NCI-H2227 (cell line): ENCODE results near the gene AGBL1.
"Not testable (repeated sequence)": the region's sequence is repeated elsewhere in the genome, so short reads cannot be mapped to it uniquely, and the experiment has no call there.

ENCODE experiments used
- DNase-seq: peaks from one replicate; lab custom pipeline; 2025; ENCODE audit not compliant: unreplicated experiment; lab: John Stamatoyannopoulos, UW

Gene AGBL1

GRCh38 chr15:86850939-86851338, 771.3 kb downstream of the AGBL1 start:
- no peak for DNase-seq

- no peak for DNase-seq
These were observed 773.1 kb downstream of the AGBL1 start for GRCh38 chr15:86852741-86853140.

GRCh38 chr15:86854176-86854575, 774.5 kb downstream of the AGBL1 start:
- DNase-seq: no peak

- DNase-seq: no peak
These were observed 775.9 kb downstream of the AGBL1 start for GRCh38 chr15:86855307-86856291.

GRCh38 chr15:86857701-86858100, 778.0 kb downstream of the AGBL1 start:
- no peak for DNase-seq

- DNase-seq: no peak
These were observed 783.7 kb downstream of the AGBL1 start for GRCh38 chr15:86863226-86863915.

GRCh38 chr15:86865920-86866319, 786.2 kb downstream of the AGBL1 start:
- no peak for DNase-seq

GRCh38 chr15:86870846-86871245, 791.2 kb downstream of the AGBL1 start:
- DNase-seq: no peak

GRCh38 chr15:86871964-86872363, 792.3 kb downstream of the AGBL1 start:
- no peak for DNase-seq

GRCh38 chr15:86872782-86873181, 793.1 kb downstream of the AGBL1 start:
- DNase-seq: no peak

- DNase-seq: no peak
These were observed 795.4 kb downstream of the AGBL1 start for GRCh38 chr15:86875067-86875466.

GRCh38 chr15:86876387-86876944, 796.8 kb downstream of the AGBL1 start:
- DNase-seq: no peak

- no peak for DNase-seq
These were observed 797.5 kb downstream of the AGBL1 start for GRCh38 chr15:86877171-86877631.

GRCh38 chr15:86878844-86879243, 799.2 kb downstream of the AGBL1 start:
- not testable (repeated sequence) for DNase-seq

- no peak for DNase-seq
These were observed 799.9 kb downstream of the AGBL1 start for GRCh38 chr15:86879250-86880229.

- no peak for DNase-seq
These were observed 805.9 kb downstream of the AGBL1 start for GRCh38 chr15:86885616-86886015.

GRCh38 chr15:86892774-86893449, 813.2 kb downstream of the AGBL1 start:
- DNase-seq: no peak

GRCh38 chr15:86894269-86894668, 814.6 kb downstream of the AGBL1 start:
- DNase-seq: no peak

GRCh38 chr15:86903642-86904421, 824.2 kb downstream of the AGBL1 start:
- DNase-seq: no peak
